HepG2 (cell line): ENCODE measurements around the gene ZNF277. TPM values are rescaled to one million over a fixed set of nuclear protein-coding genes. Genes with fewer than 3 reads are reported as not detected.
A peak's percentile ranks its signal among the peaks of the same experiment; 100 is the strongest.

ENCODE experiments used
- AKNA ChIP-seq: sonication (generic); formaldehyde crosslinking; IDR thresholded peaks from 2 replicates; pipeline ENCODE4 v1.4.0; 2020; ENCODE audit warnings: missing genetic modification reagents, borderline replicate concordance
- FOXP1 ChIP-seq, 2 experiments: fragments of 450-650 bp in 1 of 2; IDR thresholded peaks; 2 replicates each; pipeline ENCODE4 v1.6.1; 2017 to 2018; ENCODE audit warnings: antibody characterized with exemption in 1 of 2
- HNF1B ChIP-seq: sonication (generic); formaldehyde crosslinking; IDR thresholded peaks from 2 replicates; pipeline ENCODE4 v1.5.1; 2020; ENCODE audit warnings: mild to moderate bottlenecking, moderate library complexity, missing genetic modification reagents
- SYNCRIP ChIP-seq: fragments of 200-400 bp; formaldehyde crosslinking; IDR thresholded peaks from 2 replicates; pipeline ENCODE4 v1.6.1; 2018; ENCODE audit warnings: mild to moderate bottlenecking, low read depth, low read length; ENCODE audit not compliant: insufficient read depth
- UBTF ChIP-seq: sonication (generic); formaldehyde crosslinking; IDR thresholded peaks from 2 replicates; pipeline ENCODE4 v1.4.0; 2020; ENCODE audit warnings: mild to moderate bottlenecking, missing genetic modification reagents
- ZBTB40 ChIP-seq, 2 experiments: fragments of 450-650 bp in 1 of 2; sonication (generic) in 1 of 2; formaldehyde crosslinking in 1 of 2; IDR thresholded peaks; 2 replicates each; pipeline versions ENCODE4 v1.6.1 to v1.8.0; 2016 to 2022; ENCODE audit warnings: antibody characterized with exemption in 1 of 2, mild to moderate bottlenecking in 1 of 2, missing genetic modification reagents in 1 of 2
- ZNF138 ChIP-seq: sonication (generic); formaldehyde crosslinking; IDR thresholded peaks from 2 replicates; pipeline ENCODE4 v1.5.0; 2020; ENCODE audit warnings: mild to moderate bottlenecking, low read depth, missing genetic modification reagents
- polyA plus RNA-seq, 8 experiments: library from polyadenylated mRNA; depleted of rRNA in 3 of 8; stranded (reverse) in 7 of 8; unstranded in 1 of 8; fragments of >200 nt; fragmentation: Illumina TruSeq in 4 of 8; extraction: Trizol in 4 of 8; gene quantifications; 2 replicates each; pipeline versions ENCODE4 v1.2.1 to v1.2.3, GENCODE V29; 2011 to 2016; ENCODE audit warnings: low read depth in 4 of 8, missing spikeins in 1 of 8, mixed read lengths in 1 of 8; ENCODE audit not compliant: insufficient read depth in 1 of 8
- total RNA-seq, 5 experiments: library from RNA; depleted of rRNA; stranded (reverse); fragments of >200 nt; fragmentation: Illumina TruSeq; extraction: Trizol; gene quantifications; 2 replicates each; pipeline ENCODE4 v1.2.3, GENCODE V29; 2016; ENCODE audit warnings: low read depth in 1 of 5

The ZNF277 gene
- total and polyA plus RNA-seq, 2 of the 13 experiments (the other 11 are each of a cell fraction or from before 2014, with no cell fraction given): 29.1 to 30.1 TPM

GRCh38 chr7:112205343-112206237 is 905 bp upstream of the ZNF277 start (continued):
- peak; percentile 16; the same call in 1 of the 2 replicates for TF ChIP-seq HNF1B (CRISPR knock-in tag)
- TF ChIP-seq SYNCRIP: no peak
- no peak for TF ChIP-seq ZBTB40 (IDR thresholded peaks at IDR 0.05)
- TF ChIP-seq ZBTB40 (CRISPR knock-in tag; IDR thresholded peaks at IDR 0.05): no peak
- TF ChIP-seq AKNA (CRISPR knock-in tag): no peak
- no peak for TF ChIP-seq FOXP1 (IDR thresholded peaks at IDR 0.05)
- TF ChIP-seq FOXP1 (CRISPR knock-in tag; IDR thresholded peaks at IDR 0.05): no peak
- TF ChIP-seq ZNF138 (CRISPR knock-in tag): no peak
- TF ChIP-seq UBTF (CRISPR knock-in tag): peak; percentile 86; the same call in 1 of the 2 replicates
